Neuronal stem cell (in vitro differentiated cells): ENCODE results near the gene HEATR9.

Experiments
- DNase-seq: peaks from one replicate; pipeline ENCODE4 v3.0.0-alpha.2; 2013; ENCODE audit warnings: low spot score
- H2AFZ ChIP-seq: one replicate; pipeline ENCODE4 v1.6.1; 2013; ENCODE audit warnings: mild to moderate bottlenecking, low read length, inconsistent platforms
- H2AK5ac ChIP-seq: 2 replicates; pipeline ENCODE4 v1.6.1; 2013; ENCODE audit warnings: low read depth, mild to moderate bottlenecking, inconsistent platforms, low read length, moderate library complexity, mixed read lengths
- H2BK120ac ChIP-seq: 2 replicates; pipeline ENCODE4 v1.6.1; 2013; ENCODE audit warnings: low read depth, mild to moderate bottlenecking, inconsistent platforms, low read length, moderate library complexity, mixed read lengths
- H2BK12ac ChIP-seq: one replicate; pipeline ENCODE4 v1.6.1; 2013; ENCODE audit warnings: low read length, inconsistent platforms
- H2BK15ac ChIP-seq: 2 replicates; pipeline ENCODE4 v1.6.1; 2013; ENCODE audit warnings: mild to moderate bottlenecking, low read length, inconsistent platforms, mixed read lengths
- H2BK5ac ChIP-seq: one replicate; pipeline ENCODE4 v1.6.1; 2013; ENCODE audit warnings: inconsistent platforms, mild to moderate bottlenecking, low read length, moderate library complexity
- H3K14ac ChIP-seq: one replicate; pipeline ENCODE4 v1.6.1; 2013; ENCODE audit warnings: low read length, inconsistent platforms
- H3K18ac ChIP-seq: 2 replicates; pipeline ENCODE4 v1.6.1; 2013; ENCODE audit warnings: low read length, inconsistent platforms
- H3K23ac ChIP-seq: 2 replicates; pipeline ENCODE4 v1.6.1; 2013; ENCODE audit warnings: low read depth, mild to moderate bottlenecking, mixed read lengths, low read length, inconsistent platforms; ENCODE audit not compliant: poor library complexity
- H3K27ac ChIP-seq: replicated peaks from 3 replicates; pipeline ENCODE4 v1.5.1; 2013; ENCODE audit warnings: low read length, inconsistent platforms
- H3K27me3 ChIP-seq, 3 experiments: 2 replicates each; pipeline ENCODE4 v1.6.1; 2013; ENCODE audit warnings: low read length in 3 of 3, mild to moderate bottlenecking in 2 of 3, inconsistent platforms in 1 of 3, low read depth in 1 of 3, mixed read lengths in 1 of 3, moderate library complexity in 1 of 3; ENCODE audit not compliant: control insufficient read depth in 3 of 3, insufficient read depth in 3 of 3
- H3K36me3 ChIP-seq, 2 donors: replicated peaks in 1 of 2; 2 replicates each; pipeline ENCODE4 v1.6.1; 2013; ENCODE audit warnings: low read length in 2 of 2; ENCODE audit not compliant: control insufficient read depth in 2 of 2, insufficient read depth in 2 of 2
- H3K4ac ChIP-seq: 2 replicates; pipeline ENCODE4 v1.6.1; 2013; ENCODE audit warnings: inconsistent platforms, mild to moderate bottlenecking, low read length, moderate library complexity
- H3K4me1 ChIP-seq, 2 donors: 1 replicate in 1 of 2; 2 replicates in 1 of 2; pipeline ENCODE4 v1.6.1; 2013; ENCODE audit warnings: low read length in 2 of 2, low read depth in 1 of 2; ENCODE audit not compliant: control insufficient read depth in 2 of 2, insufficient read depth in 1 of 2
- H3K4me2 ChIP-seq: one replicate; pipeline ENCODE4 v1.6.1; 2013; ENCODE audit warnings: mild to moderate bottlenecking, low read length, inconsistent platforms; ENCODE audit not compliant: insufficient read depth, poor library complexity, severe bottlenecking
- H3K4me3 ChIP-seq, 2 donors: 2 replicates each; pipeline ENCODE4 v1.5.1; 2013; ENCODE audit warnings: low read length in 2 of 2, mild to moderate bottlenecking in 2 of 2, inconsistent platforms in 1 of 2, moderate library complexity in 1 of 2
- H3K79me1 ChIP-seq: one replicate; pipeline ENCODE4 v1.6.1; 2013; ENCODE audit warnings: low read depth, mild to moderate bottlenecking, inconsistent platforms, low read length, moderate library complexity
- H3K9ac ChIP-seq: one replicate; pipeline ENCODE4 v1.6.1; 2013; ENCODE audit warnings: mild to moderate bottlenecking, low read depth, low read length, inconsistent platforms; ENCODE audit not compliant: poor library complexity
- H3K9me3 ChIP-seq, 2 donors: replicated peaks in 1 of 2; 2 replicates each; pipeline versions ENCODE3 to v1.6.1; 2013; ENCODE audit warnings: low read length in 2 of 2, mild to moderate bottlenecking in 2 of 2, inconsistent platforms in 1 of 2, low read depth in 1 of 2, mixed read lengths in 1 of 2, moderate library complexity in 1 of 2; ENCODE audit not compliant: control insufficient read depth in 2 of 2, insufficient read depth in 1 of 2
- H4K8ac ChIP-seq: one replicate; pipeline ENCODE4 v1.6.1; 2013; ENCODE audit warnings: low read depth, mild to moderate bottlenecking, inconsistent platforms, low read length, moderate library complexity
- H4K91ac ChIP-seq: one replicate; pipeline ENCODE4 v1.6.1; 2013; ENCODE audit warnings: low read length, low read depth, mild to moderate bottlenecking, inconsistent platforms; ENCODE audit not compliant: poor library complexity
- WGBS, 2 donors: extraction: QIAGEN DNeasy Blood & Tissue Kit; methylation state at CpG; one replicate each; pipeline ENCODE4 v1.1.7; 2013; ENCODE audit warnings: missing lambda C conversion rate in 2 of 2, mixed read lengths in 1 of 2; ENCODE audit not compliant: insufficient read length in 2 of 2, insufficient replicate concordance in 1 of 2; ENCODE audit errors: extremely low coverage in 2 of 2; 5-methylcytosine and 5-hydroxymethylcytosine counted together

HEATR9 gene

GRCh38 chr17:35849469-35850348 lies 19.0 kb downstream of the HEATR9 start:
- no peak overlapping the region for H2BK5ac ChIP-seq
- no peaks in the 10 kb centered on the region for H3K27me3 ChIP-seq
- no peak overlapping the region for H4K91ac ChIP-seq
- no peak overlapping the region for H3K9ac ChIP-seq
- no peak overlapping the region for H4K8ac ChIP-seq
- no peak overlapping the region for H3K14ac ChIP-seq
- no peak overlapping the region for H3K4me2 ChIP-seq
- no peak overlapping the region for H3K23ac ChIP-seq
- H2BK12ac ChIP-seq: no peak overlapping the region
- H3K18ac ChIP-seq: no peak overlapping the region
- no peaks in the 10 kb centered on the region for H3K79me1 ChIP-seq
- no peak overlapping the region for H2AFZ ChIP-seq
- H3K4me3 ChIP-seq: no peak overlapping the region
- no peak overlapping the region for H3K27ac ChIP-seq
- H3K9me3 ChIP-seq: no peaks in the 10 kb centered on the region
- 100% methylated on average over 1 of the region's 7 CpGs for WGBS, 2 donors
- H3K4ac ChIP-seq: no peak overlapping the region
- H3K4me1 ChIP-seq: no peaks in the 10 kb centered on the region
- H2BK120ac ChIP-seq: no peak overlapping the region
- H3K36me3 ChIP-seq: peaks cover 20 to 89% of the 10 kb centered on the region in 2 donors
- no peak overlapping the region for H2AK5ac ChIP-seq
- H2BK15ac ChIP-seq: no peak overlapping the region
- peak; percentile 48 for DNase-seq

- Histone ChIP-seq H2BK15ac (no peak overlapping the region), H2BK5ac (no peak overlapping the region), H3K23ac (no peak overlapping the region), H3K4me2 (no peak overlapping the region), H2AK5ac (no peak overlapping the region), H3K9me3 (no peaks in the 10 kb centered on the region), H2AFZ (no peak overlapping the region), H4K91ac (no peak overlapping the region), H3K4me1 (no peaks in the 10 kb centered on the region), H3K27me3 (no peaks in the 10 kb centered on the region), H3K79me1 (peaks cover 2% of the 10 kb centered on the region), H3K36me3 (peaks cover 37 to 96% of the 10 kb centered on the region in 2 donors), H3K14ac (no peak overlapping the region), H2BK120ac (no peak overlapping the region), H4K8ac (no peak overlapping the region), H3K4ac (no peak overlapping the region), H3K9ac (no peak overlapping the region), H3K27ac (no peak overlapping the region), H2BK12ac (no peak overlapping the region), H3K4me3 (no peak overlapping the region), H3K18ac (no peak overlapping the region)
- DNase-seq: no peak
- WGBS, 2 donors: no CpG with 5 or more reads among the region's 4 CpGs
Observed at GRCh38 chr17:35847633-35848373, 20.9 kb downstream of the HEATR9 start.

- Histone ChIP-seq H3K27ac (no peak overlapping the region), H3K4me3 (no peak overlapping the region), H3K4ac (no peak overlapping the region), H4K8ac (no peak overlapping the region), H3K23ac (no peak overlapping the region), H3K79me1 (peaks cover 2% of the 10 kb centered on the region), H3K9ac (no peak overlapping the region), H3K9me3 (no peaks in the 10 kb centered on the region), H3K27me3 (no peaks in the 10 kb centered on the region), H2BK5ac (no peak overlapping the region), H3K4me2 (no peak overlapping the region), H2BK120ac (no peak overlapping the region), H2AFZ (no peak overlapping the region), H3K14ac (no peak overlapping the region), H3K4me1 (no peaks in the 10 kb centered on the region), H3K18ac (no peak overlapping the region), H2BK12ac (no peak overlapping the region), H2BK15ac (no peak overlapping the region), H4K91ac (no peak overlapping the region), H2AK5ac (no peak overlapping the region), H3K36me3 (peaks cover 40 to 97% of the 10 kb centered on the region in 2 donors)
- DNase-seq: no peak
- no CpG with 5 or more reads among the region's 2 CpGs for WGBS, 2 donors
Observed at GRCh38 chr17:35847006-35847405, 21.7 kb downstream of the HEATR9 start.
